DND-41 (cell line): ENCODE results near the gene ANGPTL4.

Source experiments
- ATAC-seq: fragments of 200-7000 bp; cut with Tn5 transposase; 3 replicates; pipeline ENCODE4 v1.9.1; 2021; ENCODE audit warnings: low read depth; ENCODE audit not compliant: insufficient read depth
- DNase-seq: peaks from one replicate; pipeline ENCODE4 v3.0.0-alpha.2; 2020
- H2AFZ ChIP-seq: 2 replicates; pipeline ENCODE4 v1.6.0; 2012; ENCODE audit warnings: low read depth, low read length
- H3K27ac ChIP-seq: 2 replicates; pipeline ENCODE4 v1.5.1; 2012; ENCODE audit warnings: low read length, inconsistent platforms
- H3K27me3 ChIP-seq: fragments of 200-600 bp; sonication (generic); 2 replicates; pipeline ENCODE4 v1.6.0; 2012; ENCODE audit warnings: low read length, mild to moderate bottlenecking, inconsistent platforms; ENCODE audit not compliant: insufficient read depth, poor library complexity
- H3K36me3 ChIP-seq: 2 replicates; pipeline ENCODE4 v1.5.1; 2012; ENCODE audit warnings: low read length, inconsistent platforms; ENCODE audit not compliant: insufficient read depth
- H3K4me1 ChIP-seq: 2 replicates; pipeline ENCODE4 v1.5.1; 2012; ENCODE audit warnings: mild to moderate bottlenecking, low read length; ENCODE audit not compliant: insufficient read depth
- H3K4me2 ChIP-seq: 2 replicates; pipeline ENCODE4 v1.6.0; 2012; ENCODE audit warnings: mild to moderate bottlenecking, moderate library complexity, low read length, inconsistent platforms; ENCODE audit not compliant: insufficient read depth
- H3K4me3 ChIP-seq, 2 experiments: fragments of 200-600 bp in 1 of 2; shearing (Covaris generic) in 1 of 2; 2 replicates each; pipeline ENCODE4 v1.5.1; 2012 to 2016; ENCODE audit warnings: inconsistent platforms in 2 of 2, low read length in 2 of 2, mild to moderate bottlenecking in 2 of 2, low read depth in 1 of 2, moderate library complexity in 1 of 2
- H3K79me2 ChIP-seq: 2 replicates; pipeline ENCODE4 v1.6.0; 2012; ENCODE audit warnings: low read length, inconsistent platforms; ENCODE audit not compliant: insufficient read depth
- H3K9ac ChIP-seq: 2 replicates; pipeline ENCODE4 v1.6.0; 2012; ENCODE audit warnings: low read depth, mild to moderate bottlenecking, inconsistent platforms, low read length, moderate library complexity
- H3K9me3 ChIP-seq: 2 replicates; pipeline ENCODE4 v1.5.1; 2012; ENCODE audit warnings: low read length, moderate library complexity, mild to moderate bottlenecking, inconsistent platforms; ENCODE audit not compliant: insufficient read depth, severe bottlenecking
- H4K20me1 ChIP-seq: 2 replicates; pipeline ENCODE4 v1.6.0; 2012; ENCODE audit warnings: low read length; ENCODE audit not compliant: insufficient read depth
- EZH2 ChIP-seq: IDR thresholded peaks from 3 replicates; pipeline ENCODE4 v1.6.1; 2012; ENCODE audit warnings: borderline replicate concordance, low read depth, mild to moderate bottlenecking, moderate library complexity, low read length, inconsistent platforms; ENCODE audit not compliant: severe bottlenecking
- TF ChIP-seq, protein P1 (sequence below): IDR thresholded peaks from 2 replicates; pipeline ENCODE4 v1.5.1; 2012; ENCODE audit warnings: borderline replicate concordance, low read length, moderate library complexity, mild to moderate bottlenecking; ENCODE audit not compliant: poor library complexity, severe bottlenecking; ENCODE audit errors: extremely low read depth

The ANGPTL4 gene

DNA sequence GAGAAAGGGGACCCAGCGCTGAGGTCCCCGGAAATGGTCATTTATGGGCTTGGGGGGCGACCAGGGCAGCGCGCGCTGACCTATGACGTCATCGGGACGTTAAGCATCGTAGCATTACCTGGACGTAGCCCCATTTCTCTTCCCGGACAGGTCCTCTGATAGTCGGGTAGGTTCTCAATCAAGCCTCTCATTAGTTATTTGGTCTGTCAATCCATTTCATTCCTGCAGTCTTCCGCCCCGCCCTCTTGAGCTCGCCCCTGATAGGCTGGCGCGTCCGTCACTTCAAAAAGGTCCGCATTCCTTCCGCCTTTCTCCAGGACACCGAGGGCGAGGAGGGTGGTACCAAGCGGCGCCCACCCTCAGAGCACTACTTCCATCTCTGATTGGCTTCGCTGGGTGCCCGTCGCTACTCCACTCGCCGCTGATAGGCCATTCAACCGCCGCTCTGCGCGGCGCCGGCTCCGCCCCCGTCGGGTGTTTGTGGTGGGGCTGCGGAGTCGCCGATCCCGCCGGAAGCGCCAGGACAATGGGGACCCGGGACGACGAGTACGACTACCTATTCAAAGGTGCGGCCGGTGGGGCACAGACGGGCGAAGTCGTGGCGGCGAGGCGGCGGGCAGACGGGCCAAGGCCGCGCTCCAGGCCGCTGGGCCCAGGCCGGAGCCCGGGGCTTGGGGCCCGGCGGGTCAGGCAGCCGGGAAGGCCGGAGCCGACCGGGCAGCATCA is 26.1 kb downstream of the ANGPTL4 start, which contains the start of gene RAB11B:
TSS of gene RAB11B (plus strand) at position 470 of the 726 bp plus-strand sequence. CDS start at position 527, 57 bp downstream.
- peak within 1 kb of the TSS; percentile 96 for H3K27ac ChIP-seq
- DNase-seq = peak; percentile 100
- H4K20me1 ChIP-seq = peaks cover 39% of the 10 kb centered on the region
- H2AFZ ChIP-seq = peak within 1 kb of the TSS; percentile 82
- H3K36me3 ChIP-seq = peaks cover 12% of the 10 kb centered on the region
- TF ChIP-seq, protein P1, sequence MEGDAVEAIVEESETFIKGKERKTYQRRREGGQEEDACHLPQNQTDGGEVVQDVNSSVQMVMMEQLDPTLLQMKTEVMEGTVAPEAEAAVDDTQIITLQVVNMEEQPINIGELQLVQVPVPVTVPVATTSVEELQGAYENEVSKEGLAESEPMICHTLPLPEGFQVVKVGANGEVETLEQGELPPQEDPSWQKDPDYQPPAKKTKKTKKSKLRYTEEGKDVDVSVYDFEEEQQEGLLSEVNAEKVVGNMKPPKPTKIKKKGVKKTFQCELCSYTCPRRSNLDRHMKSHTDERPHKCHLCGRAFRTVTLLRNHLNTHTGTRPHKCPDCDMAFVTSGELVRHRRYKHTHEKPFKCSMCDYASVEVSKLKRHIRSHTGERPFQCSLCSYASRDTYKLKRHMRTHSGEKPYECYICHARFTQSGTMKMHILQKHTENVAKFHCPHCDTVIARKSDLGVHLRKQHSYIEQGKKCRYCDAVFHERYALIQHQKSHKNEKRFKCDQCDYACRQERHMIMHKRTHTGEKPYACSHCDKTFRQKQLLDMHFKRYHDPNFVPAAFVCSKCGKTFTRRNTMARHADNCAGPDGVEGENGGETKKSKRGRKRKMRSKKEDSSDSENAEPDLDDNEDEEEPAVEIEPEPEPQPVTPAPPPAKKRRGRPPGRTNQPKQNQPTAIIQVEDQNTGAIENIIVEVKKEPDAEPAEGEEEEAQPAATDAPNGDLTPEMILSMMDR = no peak
- no peak for TF ChIP-seq EZH2
- no peaks in the 10 kb centered on the region for H3K9me3 ChIP-seq
- H3K9ac ChIP-seq = peak within 1 kb of the TSS; percentile 99
- peaks cover 32% of the 10 kb centered on the region for H3K4me1 ChIP-seq
- peaks cover 54% of the 10 kb centered on the region for H3K79me2 ChIP-seq
- peak; percentile 96 for ATAC-seq
- H3K27me3 ChIP-seq = no peaks in the 10 kb centered on the region
- peak within 1 kb of the TSS; percentile 68 for H3K4me2 ChIP-seq
- H3K4me3 ChIP-seq = peak within 1 kb of the TSS; percentile 73

DNA sequence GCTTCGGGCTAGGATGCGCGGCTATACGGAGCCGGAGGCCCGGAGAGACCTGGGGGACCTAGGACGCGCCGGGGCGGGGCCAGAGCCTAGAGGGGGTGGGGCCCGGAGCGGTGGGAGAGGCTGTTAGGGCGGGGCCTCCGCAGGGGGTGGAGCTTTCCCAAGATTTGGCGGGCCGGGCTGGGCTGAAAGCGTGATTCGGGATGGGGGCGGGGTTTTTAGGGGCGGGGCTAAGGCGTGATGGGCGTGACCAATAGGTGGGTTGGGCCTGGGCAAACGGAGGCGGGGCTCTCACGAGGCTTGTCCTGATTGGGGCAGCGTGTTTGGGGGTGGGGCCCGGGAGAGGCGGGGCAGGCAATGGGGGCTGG is 26.6 kb downstream of the ANGPTL4 start:
- peak; percentile 57 for ATAC-seq

DNA sequence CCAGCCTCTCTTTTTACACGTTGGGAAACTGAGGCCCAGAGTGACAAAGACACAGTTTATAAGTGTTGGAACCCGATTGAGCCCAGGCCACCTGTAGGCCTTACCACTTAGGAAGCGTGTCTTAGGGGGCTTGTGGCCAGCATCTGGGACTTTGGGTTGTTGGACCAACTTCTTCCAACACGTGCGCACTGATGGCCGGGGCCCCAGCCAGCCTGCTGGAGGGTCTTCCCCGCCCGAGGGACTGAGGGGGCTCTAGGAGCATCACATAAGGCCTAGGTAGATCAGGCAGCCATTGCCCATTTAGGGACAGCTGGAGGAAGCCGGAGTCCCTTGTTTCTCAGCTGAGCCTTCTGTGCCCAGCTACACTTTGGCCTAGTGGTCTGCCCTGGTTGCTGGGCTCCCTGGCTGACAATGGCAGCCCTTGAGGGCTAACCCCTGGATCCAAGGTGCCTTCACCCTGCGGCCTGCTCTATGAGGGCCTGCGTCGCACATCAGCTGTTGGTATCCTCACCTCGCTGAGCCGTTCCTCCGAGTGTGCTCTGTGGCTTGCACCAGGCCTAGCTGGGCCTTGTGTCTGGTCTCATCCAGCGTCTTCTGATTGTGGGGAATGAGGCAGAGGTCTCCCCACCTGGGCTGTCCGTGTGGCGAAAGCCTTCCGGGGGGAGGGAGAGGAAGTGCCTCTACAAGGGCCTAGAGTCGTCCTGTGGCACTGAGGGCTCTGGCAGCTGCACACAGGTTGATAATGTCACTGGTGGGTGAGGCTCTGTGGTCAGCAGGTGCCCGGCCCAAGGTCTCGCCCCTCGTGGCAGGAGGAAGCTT is 27.5 kb downstream of the ANGPTL4 start:
- TF ChIP-seq, protein P1 = no peak
- TF ChIP-seq EZH2 = no peak
- Histone ChIP-seq H2AFZ (no peak overlapping the region), H4K20me1 (peaks cover 52% of the 10 kb centered on the region), H3K27ac (0 out of 2 replicates have a peak overlapping the region, but pooled peaks have one; percentile 23), H3K36me3 (peaks cover 12% of the 10 kb centered on the region), H3K27me3 (no peaks in the 10 kb centered on the region), H3K4me2 (peak overlapping the region; percentile 65), H3K9ac (peak overlapping the region; percentile 31), H3K4me3 (peak overlapping the region in 1 of 2 experiments; percentile 55; a peak in 3 of 4 replicates), H3K9me3 (no peaks in the 10 kb centered on the region), H3K79me2 (peaks cover 67% of the 10 kb centered on the region), H3K4me1 (peaks cover 32% of the 10 kb centered on the region)
- DNase-seq (no peak), ATAC-seq (no peak)

More for the DNA sequence above, 26.6 kb downstream of the ANGPTL4 start:
- H3K36me3 ChIP-seq = peaks cover 12% of the 10 kb centered on the region
- peaks cover 59% of the 10 kb centered on the region for H3K79me2 ChIP-seq
- H3K27me3 ChIP-seq = no peaks in the 10 kb centered on the region
- TF ChIP-seq, protein P1 = no peak
- no peak for TF ChIP-seq EZH2
- peak overlapping the region; percentile 96 for H3K27ac ChIP-seq
- H3K4me3 ChIP-seq = peak overlapping the region; percentile 73
- peaks cover 44% of the 10 kb centered on the region for H4K20me1 ChIP-seq
- peak overlapping the region; percentile 65 for H3K4me2 ChIP-seq
- peaks cover 32% of the 10 kb centered on the region for H3K4me1 ChIP-seq
- no peaks in the 10 kb centered on the region for H3K9me3 ChIP-seq
- peak overlapping the region; percentile 99 for H3K9ac ChIP-seq
- H2AFZ ChIP-seq = peak overlapping the region; percentile 72
- peak; percentile 96 for DNase-seq
